AG08396 (cell line): ENCODE data around the gene ACBD7.
A peak's percentile ranks its signal among the peaks of the same experiment; 100 is the strongest.

Experiments
- DNase-seq: peaks from one replicate; pipeline ENCODE4 v3.0.0; 2012; ENCODE audit warnings: low spot score, mixed read lengths

Gene ACBD7

DNA sequence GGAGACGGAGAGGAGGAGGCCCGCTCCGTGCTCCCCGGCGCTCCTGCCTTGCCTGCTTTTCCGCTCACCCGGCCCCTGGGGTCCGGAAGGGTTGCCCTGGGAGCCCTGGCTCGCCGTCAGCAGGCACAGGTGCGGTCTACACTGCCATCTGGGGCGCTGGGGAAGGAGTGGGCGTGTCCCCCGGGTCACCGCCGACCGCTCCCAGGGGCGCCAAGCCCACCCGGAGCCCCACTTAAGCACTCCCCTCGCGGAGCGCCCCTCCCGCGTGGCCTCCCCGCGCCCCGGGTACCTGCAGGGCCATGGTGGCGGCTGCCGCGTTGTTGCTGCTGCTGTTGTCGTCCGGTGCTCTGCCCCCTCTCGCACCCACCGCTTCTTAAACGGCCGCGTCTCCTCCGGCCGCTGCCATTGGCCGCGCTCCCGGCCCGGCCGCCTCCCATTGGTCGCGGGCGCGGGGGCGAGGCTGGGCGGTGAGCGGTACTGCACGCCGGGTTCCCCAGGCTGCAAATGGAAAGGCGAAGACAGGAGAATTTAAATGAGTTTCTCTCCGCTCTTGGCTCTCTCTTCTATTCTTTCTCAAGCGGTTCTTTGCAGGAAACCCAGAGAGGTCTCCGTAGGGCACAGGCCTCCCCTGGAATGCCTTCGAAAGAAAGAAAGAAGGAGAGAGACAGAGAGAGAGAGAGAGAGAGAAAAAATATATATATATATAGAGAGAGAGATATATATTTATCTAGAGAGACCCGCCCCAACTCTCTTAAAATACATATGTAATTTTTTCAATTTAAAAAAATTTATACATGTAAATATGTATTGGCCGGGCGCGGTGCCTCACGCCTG, at the start of gene ACBD7:
Gene ACBD7, minus strand, starts transcription at position 349 of the 834 bp plus-strand sequence. Its CDS starts 48 bp downstream, at position 301.
- peak; percentile 96 for DNase-seq

DNA sequence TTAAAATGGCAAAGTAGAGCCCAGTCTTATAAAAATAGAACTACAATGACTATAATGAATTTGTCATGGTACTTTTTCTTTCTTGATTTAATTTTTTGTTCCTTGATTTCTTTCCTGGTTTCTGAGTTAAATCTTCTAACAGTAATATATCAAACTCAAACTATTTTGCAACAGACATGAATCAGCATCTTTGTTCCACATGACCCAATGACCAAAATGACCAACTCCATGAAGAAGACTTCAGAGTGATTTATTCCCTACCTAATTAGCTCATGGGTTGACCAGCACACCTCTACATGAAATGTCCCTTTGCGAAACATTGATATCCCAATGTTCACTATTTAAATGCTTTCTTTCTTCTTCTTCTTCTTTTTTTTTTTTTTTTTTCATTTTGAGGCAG, 49.1 kb upstream of the ACBD7 start:
- no peak for DNase-seq

DNA sequence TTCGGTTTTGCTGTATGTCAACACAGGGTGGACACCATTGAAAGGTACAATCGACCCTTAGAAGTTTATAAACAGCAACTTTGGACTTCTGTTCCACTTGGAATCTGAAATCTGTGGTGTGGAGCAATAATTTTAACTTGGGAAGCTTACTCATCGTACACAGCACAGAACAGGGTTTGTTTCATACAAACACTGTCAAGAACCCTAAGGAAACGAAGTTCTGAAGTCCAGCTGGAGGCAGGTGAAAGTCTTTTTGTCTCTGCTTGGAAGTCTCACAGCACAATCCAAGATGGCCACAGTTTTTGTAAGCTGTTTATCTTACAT, 48.4 kb upstream of the ACBD7 start:
- DNase-seq: peak; percentile 26

DNA sequence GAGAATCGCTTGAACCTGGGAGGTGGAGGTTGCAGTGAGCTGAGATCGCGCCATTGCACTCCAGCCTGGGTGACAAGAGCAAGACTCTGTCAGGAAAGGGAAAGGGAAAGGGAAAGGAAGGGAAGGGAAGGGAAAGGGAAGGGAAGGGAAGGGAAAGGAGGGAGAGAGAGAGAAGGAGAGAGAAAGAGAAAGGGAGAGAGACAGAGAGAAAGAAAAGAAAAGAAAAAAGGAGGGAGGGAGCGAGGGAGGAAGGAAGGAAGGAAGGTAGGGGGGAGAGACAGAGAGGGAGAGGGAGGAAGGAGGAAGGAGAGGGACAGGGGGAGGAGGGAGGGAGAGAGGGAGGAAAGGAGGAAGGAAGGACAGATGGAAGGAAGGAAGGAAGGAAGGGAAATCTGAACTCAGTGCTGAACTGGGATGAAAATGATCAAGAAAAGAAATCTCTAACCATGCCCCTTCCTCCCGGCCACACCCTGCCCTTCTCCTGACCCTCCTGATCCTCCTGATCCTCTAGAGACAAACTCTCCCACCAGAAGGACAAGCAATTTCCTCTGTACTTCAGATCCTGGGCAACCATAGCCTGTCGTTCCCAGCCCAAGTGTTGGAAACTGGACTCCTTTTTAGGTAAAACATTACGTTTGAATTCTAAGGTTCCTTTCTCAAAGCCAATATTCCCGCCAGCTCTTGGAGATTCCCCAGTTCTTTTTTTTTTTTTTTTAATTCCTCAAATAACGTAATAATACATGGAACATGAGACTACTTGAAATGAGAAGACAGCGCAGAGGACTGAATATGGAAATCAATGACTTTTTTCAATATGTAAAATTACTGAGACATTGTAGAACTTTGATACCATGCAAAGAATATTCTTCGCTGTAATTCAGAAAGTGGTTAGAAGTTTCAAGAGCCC, 47.8 kb upstream of the ACBD7 start:
- no peak for DNase-seq

DNA sequence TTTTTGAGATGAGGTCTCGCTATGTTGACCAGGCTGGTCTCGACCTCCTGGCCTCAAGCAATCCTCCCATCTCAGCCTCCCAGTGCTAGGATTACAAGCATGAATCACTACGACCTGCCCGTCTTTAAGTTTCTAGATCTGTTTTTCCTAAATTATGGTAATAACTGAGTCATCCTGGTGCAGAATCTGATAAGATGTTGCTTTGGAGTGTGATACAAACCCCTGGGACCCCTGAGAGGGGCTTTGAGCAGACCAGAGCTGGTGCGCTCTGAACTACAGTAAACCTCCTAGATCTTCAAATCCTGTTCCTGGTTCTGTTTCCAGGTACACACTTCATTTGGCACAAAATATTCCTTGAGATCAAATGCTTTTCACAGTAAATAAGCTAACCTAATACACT, 42.8 kb upstream of the ACBD7 start:
- no peak for DNase-seq

DNA sequence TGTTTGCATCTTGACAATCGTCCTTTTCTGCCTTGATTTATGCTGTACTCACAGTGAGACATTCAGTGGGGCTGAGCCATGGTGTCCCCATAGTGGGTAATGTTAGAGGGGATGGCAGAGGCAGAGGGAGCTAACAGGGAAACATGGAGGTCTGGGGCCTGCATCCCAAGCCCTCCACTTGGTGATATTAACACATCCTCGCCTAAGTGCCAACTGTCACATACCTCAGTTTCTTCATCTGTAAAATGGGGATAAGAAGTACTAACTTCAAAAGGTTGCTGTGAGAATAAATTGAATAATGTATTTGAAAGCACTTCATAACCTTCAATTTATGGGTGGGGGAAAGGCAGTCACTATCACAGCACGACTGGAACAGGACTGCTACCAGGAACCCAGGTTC, 36.3 kb upstream of the ACBD7 start:
- DNase-seq: no peak

DNA sequence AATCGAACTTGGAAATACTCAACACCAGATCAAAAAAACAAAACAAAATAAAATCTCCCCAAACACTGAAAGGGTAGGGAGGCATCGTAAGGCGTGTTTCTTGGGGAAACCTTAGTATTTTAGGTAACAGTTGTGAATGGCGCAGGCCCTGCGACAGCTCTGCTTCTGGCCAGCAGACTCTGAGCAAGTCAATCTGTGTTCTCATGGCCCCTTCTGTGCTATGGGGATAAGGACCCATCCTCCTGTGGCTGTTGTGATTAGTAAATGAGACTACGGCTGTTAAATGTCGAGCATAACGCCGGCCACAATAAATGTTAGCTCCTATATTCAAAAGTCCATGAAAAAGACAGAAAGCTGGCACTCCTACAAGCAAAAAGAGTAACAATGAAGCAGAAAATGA, 35.6 kb upstream of the ACBD7 start:
- DNase-seq: no peak

DNA sequence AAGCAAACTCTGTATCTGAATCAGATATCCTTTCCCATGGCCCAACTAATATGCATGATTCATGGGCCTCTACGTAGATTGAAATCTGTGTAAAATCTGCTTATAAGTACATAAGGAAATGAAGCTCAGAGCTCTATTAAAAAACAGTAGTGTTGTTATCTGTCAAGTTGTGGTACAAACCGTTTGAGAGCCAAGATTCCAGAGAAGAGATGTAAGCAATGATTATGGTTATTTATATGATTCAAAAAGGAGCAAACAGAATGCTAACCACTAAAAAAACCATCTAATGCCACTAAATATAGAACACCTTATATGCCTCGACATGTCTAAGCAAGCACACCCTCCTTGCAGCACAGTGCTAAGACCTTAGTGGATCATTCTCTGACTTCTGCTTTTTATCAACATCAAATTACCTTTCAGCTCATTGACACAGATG, 35.2 kb upstream of the ACBD7 start:
- no peak for DNase-seq

DNA sequence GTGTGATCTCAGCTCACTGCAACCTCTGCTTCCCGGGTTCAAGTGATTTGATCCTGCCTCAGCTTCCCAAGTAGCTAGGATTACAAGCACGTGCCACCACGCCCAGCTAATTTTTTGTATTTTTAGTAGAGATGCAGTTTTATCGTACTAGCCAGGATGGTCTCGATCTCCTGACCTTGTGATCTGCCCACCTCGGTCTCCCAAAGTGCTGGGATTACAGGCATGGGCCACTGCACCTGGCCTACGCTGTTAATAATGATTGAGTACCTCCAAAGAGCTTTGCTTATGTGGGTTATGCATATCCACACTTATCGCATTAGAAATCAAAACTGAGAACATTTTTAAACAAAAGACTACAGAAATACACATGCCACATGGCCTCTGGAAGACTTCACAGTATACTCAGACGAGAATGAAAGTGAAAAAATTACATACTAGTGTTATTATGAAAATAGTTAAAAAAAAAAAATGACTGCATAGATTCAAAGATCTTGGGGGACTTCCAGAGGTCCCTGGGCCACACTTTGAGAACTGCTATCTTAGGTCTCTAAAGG, 34.0 kb upstream of the ACBD7 start:
- no peak for DNase-seq

DNA sequence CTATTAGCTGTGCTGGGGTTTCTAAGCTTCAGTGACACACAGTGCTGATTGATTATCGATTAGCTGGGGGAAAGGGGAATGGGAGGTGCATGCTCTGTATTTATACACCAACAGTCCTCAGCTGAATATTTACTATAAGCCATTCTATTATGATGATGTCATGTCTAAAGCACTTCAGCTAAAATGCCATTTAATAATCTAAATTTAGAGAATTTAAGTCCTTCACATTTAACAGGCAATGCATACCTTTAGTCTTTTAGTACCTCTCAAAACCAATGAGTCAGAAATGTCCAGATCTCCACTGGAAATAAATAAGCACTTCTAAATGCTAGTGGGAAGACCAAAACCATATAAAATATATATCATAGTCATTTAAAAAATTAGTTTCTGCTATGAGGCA, 33.1 kb upstream of the ACBD7 start:
- DNase-seq: no peak

DNA sequence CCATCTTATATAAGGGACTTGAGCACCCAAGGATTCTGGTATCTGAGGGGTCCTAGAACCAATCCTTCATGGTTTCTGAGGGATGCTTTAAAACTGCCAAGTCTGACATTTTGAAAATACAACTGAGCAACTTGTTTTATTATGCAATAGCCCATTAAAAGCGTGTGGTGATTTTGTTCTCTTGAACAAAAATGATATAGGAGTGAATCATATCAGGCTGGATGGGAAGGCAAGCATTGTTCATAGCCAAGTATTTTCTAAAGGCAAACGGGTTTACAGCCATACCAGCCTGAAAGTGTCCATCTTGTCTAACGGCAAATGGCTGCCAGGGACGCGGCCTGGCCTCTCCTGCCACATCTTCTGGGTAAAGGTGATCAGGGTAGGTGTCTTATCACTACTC, 31.9 kb upstream of the ACBD7 start:
- peak; percentile 21 for DNase-seq

DNA sequence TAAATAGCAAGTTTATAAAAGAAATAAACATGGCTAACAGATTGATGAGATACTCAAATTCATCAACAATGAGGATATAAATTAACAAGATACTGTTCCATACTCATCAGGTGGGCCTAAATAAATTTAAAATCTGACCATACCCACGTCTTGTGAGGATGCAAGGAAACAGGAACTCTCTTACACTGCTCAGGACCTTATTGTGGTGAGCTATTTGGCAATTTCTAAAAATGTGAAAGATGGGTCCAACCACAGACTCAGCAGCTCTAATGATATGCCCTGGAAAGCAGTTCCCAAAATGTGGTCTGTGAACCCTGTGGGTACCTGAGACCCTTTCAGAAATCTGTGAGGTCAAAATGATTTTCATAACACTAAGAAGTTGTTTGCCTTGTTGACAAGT, 30.0 kb upstream of the ACBD7 start:
- no peak for DNase-seq

DNA sequence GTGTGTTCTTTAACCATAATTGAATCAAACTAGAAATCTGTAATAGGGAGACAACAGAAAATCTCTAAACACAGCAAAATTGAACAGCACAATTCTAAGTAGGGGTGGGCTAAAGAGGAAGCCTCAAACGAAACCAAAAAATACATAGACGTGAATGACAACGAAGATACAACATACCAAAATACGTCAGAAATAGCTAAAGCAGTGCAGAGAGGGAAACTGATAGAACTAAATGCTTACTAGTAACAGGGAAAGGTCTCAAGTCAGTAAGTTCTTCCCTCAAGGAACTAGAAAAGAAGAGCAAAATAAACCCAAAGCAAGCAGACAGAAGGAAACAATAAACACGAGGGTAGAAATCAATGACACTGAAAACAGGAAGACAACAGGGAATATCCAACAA, 27.6 kb upstream of the ACBD7 start:
- DNase-seq: no peak

DNA sequence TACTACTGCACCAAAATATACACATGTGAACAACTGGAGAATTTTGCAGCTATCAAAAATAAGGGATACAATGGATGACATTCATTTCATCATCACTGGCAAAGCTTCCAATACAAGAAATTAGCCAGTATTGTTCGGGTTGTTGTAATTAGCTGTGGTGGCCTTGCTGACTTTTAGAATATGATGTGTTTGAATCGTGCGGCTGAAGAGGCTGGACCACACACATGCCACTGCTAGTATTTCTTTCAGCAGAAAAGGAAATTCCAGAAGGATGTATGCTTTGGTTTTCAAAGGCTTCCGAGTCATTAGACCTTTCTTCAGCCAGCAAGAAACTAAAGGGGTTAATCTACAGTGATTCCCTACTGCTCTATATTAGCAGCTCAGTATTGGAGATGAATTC, 25.2 kb upstream of the ACBD7 start:
- DNase-seq: no peak

DNA sequence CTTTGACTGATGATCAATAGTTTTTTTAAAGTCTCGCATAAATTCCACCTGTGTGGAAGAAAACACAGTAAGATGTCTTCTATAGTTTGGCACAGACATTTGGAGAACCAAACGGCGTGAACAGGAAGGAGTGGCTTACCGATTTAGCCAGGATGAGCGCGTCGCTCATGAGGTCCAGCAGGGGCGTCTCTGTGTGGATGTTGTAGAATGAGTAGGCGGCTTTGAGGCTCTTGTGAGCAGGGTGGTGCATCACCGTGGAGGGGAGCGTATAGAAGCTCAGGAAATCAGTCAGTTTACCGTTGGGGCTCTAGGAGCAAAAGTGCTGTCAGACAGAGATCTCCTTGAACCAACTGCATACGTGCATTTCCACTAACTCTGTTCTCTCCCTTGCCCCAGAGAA, 24.1 kb upstream of the ACBD7 start:
- no peak for DNase-seq

DNA sequence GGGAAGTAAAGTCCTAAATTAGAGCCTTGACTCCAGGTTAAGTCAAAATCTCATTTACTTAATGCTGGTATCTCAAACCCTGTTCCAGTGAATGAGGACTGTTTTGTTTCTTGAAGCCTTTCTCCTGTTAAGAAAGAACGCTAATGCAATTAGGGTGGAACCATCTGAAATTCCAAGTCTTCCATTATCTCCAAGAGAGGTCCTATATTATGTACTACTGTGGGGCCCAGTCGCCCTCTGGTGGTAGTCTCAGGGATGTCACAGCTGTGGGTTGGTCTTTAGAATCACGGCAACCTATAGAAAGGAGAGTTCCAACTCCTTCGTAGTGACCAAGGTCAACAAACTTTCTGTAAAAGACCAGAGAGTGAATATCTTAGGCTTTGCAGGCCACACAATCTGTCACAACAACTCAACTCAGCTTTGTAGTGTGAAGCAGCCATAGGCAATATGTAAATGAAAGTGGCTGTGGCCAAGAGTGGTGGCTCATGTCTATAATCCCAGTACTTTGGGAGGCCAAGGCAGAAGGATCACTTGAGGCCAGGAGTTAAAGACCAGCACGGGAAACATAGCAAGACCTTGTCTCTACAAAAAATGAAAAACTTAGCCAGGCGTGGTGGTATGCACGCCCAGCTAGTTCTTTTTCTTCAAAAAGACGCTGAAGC, 17.9 kb upstream of the ACBD7 start:
- peak; percentile 67 for DNase-seq

DNA sequence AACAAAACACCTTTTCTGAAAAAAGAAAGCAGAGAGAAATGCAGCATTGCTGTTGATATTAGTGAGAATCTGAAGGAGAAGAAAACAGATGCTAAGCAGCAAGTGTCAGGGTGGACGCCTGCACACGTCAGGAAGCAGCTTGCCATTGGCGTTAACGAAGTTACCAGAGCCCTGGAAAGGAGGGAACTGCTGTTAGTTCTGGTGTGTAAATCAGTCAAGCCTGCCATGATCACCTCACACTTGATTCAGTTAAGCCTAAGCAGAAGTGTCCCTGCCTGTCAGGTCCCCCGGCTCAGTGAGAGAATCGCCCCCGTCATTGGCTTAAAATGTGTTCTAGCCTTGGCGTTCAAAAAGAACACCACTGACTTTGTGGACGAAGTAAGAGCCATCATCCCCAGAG, 14.9 kb upstream of the ACBD7 start:
- no peak for DNase-seq

DNA sequence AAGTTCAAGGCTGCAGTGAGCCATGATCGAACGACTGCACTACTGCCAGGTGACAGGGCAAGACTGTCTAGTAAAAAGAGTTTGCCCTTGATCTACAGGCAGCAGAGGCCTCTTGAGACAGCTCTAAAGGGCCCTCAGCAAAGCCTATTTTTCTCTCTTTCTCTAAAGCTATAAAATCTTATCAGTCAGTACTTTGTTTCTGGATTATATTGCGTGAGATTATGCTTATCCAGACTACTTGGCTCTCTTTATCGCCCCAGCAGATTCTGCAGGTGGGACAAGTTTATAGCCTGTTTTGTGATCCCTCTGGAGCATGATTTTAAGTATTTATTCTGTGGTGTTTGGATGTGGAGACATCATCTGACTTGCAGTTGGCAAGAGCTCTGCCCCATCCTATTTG, 11.3 kb upstream of the ACBD7 start:
- DNase-seq: no peak

DNA sequence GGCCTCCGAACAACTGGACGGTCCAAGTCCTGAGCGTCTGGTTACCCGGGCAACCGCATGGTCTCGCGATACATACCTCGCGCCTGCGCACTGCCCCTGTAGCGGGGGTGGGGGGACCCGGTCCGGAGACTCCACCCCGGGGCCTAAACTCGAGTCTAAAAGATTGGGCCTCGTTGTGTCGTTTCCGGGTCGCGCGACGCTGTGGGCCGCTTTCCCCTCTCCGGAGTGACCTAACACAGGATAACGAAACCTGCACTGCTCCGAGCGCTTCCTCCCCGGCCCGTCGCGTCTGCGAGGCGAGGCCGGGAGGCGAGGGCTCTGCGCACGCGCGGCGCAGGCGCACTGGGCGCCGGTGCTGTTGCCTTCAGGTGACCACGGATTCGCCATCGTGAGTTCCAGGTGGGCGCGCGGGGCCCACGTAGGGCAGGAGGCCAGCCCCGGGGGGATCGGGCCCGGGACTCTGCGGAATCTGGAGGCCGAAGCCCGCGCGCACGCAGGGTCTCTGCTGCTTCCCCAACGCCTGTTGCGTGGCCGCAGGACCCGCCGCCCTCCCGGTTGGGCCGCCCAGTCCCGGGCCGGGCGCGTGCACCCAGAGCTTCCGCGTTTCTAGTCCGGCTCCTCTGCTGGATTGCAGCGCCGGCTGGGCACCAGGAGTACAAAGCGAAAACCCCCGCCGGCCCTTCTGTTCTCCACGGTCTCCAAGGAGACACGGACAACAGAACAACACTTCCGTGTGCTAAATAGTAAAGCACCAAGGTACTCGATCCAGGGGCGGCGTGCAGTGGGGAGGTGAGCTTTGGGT, 8.6 kb upstream of the ACBD7 start, which contains the start of gene RPP38:
Gene RPP38, plus strand, starts transcription at position 345 of the 802 bp plus-strand sequence. CDS start 5,960 bp downstream, outside the sequence.
- DNase-seq: peak; percentile 100

DNA sequence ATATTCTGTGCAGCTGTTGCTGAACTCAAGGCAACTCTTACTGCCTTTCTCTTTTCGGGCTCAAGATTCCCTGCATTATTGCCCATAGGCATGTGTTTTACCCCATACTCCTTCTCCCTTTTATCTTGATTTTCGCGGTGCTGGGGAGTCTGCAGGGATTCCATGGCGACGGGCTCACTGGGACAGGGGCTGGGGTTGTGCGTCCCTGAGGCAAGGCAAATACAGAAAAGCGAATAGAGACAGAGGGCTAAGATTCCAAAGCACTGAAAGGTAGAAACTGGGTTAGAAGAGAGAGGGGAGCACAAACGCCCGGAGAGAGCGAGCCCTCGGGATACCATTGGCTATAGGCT, 8.1 kb upstream of the ACBD7 start:
- DNase-seq: no peak

DNA sequence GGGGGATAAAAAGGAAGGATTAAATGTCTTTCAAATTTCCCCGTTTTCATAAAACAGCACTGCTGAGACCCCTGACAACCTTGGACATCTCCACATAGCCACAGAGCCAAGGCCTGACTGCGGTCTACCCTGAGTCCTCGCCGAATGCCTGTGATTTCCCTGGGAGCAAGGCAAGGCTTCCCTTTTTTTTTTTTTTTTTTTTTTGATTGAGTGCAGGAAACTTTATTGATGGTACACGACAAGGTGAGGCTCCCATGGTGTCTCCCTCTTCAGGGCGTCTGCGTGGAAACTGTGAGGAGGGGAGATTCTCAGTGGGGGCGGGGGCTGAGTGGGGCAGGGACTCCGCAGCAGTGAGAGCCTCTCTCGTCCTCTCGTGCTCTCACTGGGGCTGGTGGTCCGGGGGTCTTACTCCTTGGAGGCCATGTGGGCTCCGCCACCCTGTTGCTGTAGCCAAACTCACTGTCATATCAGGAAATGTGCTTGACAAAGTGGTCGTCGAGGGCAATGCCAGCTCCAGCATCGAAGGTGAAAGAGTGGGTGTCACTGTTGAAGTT, 4.4 kb upstream of the ACBD7 start:
- no peak for DNase-seq
